Measurements from ENCODE around the gene TMEM50A.
"Not testable (repeated sequence)": the region's sequence is repeated elsewhere in the genome, so short reads cannot be mapped to it uniquely, and the experiment has no call there.

DNA sequence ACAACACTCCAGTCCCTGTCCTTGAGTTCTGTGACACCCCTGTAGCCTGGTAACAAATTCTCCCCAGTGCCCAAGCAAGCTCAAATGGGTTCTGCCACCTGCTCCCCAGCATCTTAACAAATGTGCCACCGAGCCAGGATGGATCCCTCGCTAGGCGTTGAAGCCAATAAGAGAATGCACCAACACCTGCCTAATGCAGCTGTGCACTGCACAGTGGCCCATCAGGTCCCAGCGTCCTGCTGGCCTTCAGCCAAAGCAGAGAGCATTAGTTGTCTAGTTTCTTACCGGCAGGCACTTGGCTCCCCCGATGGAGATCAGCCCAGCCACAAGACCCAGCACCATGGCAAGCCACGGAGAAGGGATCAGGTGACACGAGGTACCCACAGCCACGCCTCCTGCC is 50.6 kb downstream of the TMEM50A start:
- not testable (repeated sequence) for TF ChIP-seq CTCF, EZH2, EZH2phosphoT487 (IDR thresholded peaks at IDR 0.05)
